Urinary bladder (tissue), 4 donors: ENCODE results near the gene P3H3. TPM values are rescaled to one million over a fixed set of nuclear protein-coding genes. Genes with fewer than 3 reads are reported as not detected.

Source experiments
- DNase-seq: peaks from one replicate; pipeline ENCODE4 v3.0.0-alpha.2; 2015; ENCODE audit errors: extremely low spot score
- H3K27ac ChIP-seq: one replicate; pipeline ENCODE4 v1.5.1; 2013; ENCODE audit warnings: low read depth, mild to moderate bottlenecking, moderate library complexity
- H3K36me3 ChIP-seq: one replicate; pipeline ENCODE4 v1.6.1; 2013; ENCODE audit warnings: mild to moderate bottlenecking, moderate library complexity; ENCODE audit not compliant: insufficient read depth
- H3K4me1 ChIP-seq: one replicate; pipeline ENCODE4 v1.6.1; 2013; ENCODE audit warnings: mild to moderate bottlenecking, moderate library complexity; ENCODE audit not compliant: insufficient read depth
- H3K4me3 ChIP-seq: one replicate; pipeline ENCODE4 v1.5.1; 2013; ENCODE audit warnings: low read depth, low read length
- WGBS: extraction: QIAGEN DNeasy Blood & Tissue Kit; methylation state at CpG from one replicate; pipeline ENCODE4 v1.1.7; 2013; 5-methylcytosine and 5-hydroxymethylcytosine counted together
- polyA plus RNA-seq: library from polyadenylated mRNA; stranded (reverse); fragments of 200-250 nt; gene quantifications from one replicate; pipeline ENCODE4 v1.2.3, GENCODE V29; 2013
- total RNA-seq: library from RNA; depleted of rRNA; stranded (reverse); fragments of >200 nt; gene quantifications from one replicate; pipeline ENCODE4 v1.2.3, GENCODE V29; 2014
- donor health status: healthy with polysubstance abuse.
- donor health status: healthy.

The P3H3 gene
- total and polyA plus RNA-seq, 2 donors = 40.1 to 46.3 TPM

DNA sequence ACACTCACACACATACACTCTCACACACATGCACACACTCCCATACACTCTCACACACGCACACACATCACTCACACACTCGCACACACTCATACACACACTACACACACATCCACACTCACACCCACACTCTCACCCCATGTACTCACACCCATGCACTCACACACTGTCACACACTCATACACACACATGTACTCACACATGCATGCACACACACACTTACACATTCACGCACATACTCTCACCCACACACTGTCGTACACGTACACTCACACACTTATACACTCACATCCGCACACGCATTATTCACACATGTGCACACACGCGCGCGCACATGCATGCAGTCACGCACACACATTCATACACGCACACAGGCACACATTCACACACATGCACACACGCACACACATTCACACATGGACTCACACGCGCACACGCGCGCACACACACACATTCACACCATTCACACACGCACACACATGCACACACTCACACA lies 10.5 kb upstream of the P3H3 start:
- 88% methylated on average over 20 of the region's 20 CpGs for WGBS

DNA sequence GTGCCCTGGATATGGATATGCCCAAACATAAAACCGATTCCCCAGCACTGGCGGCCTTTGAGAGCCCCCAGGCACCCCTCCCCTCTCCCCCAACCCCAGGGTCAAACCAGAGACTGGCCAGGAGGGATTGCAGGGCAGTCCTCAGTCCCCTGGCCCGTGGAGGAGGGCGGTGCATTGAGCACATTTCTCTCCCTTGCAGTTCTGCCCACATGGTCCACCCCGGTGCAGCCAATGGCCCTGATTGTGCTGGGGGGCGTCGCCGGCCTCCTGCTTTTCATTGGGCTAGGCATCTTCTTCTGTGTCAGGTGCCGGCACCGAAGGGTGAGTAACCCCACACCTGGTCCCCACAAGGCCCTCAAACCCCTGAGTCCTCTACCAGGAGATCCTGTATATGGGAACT lies 10.0 kb upstream of the P3H3 start:
- H3K36me3 ChIP-seq = no peaks in the 10 kb centered on the region
- no peak for DNase-seq
- H3K27ac ChIP-seq = no peak overlapping the region
- no peaks in the 10 kb centered on the region for H3K4me1 ChIP-seq
- WGBS = 60% methylated on average over 10 of the region's 10 CpGs
- no peak overlapping the region for H3K4me3 ChIP-seq

More for the DNA sequence above, 10.5 kb upstream of the P3H3 start:
- Histone ChIP-seq H3K4me3 (no peak overlapping the region), H3K4me1 (no peaks in the 10 kb centered on the region), H3K27ac (no peak overlapping the region), H3K36me3 (no peaks in the 10 kb centered on the region)
- no peak for DNase-seq

DNA sequence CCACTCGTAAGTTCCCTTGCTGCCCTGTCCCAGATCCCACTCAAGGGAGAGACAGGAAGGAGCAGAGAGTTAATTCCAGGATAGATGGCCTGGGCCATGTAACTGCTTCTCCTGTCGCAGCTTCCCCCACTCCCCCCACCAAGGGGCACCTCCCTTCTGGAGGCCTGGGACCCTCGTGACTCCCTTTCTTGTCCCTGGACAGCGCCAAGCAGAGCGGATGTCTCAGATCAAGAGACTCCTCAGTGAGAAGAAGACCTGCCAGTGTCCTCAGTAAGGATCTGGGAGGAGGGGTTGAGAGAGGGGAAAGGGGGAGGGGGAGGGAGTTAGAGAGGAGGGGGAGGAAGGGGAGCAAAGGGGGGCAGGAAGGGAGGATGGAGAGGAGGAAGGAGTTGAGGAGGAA lies 9.6 kb upstream of the P3H3 start:
- H3K36me3 ChIP-seq = no peaks in the 10 kb centered on the region
- H3K4me3 ChIP-seq = no peak overlapping the region
- 63% methylated on average over 5 of the region's 5 CpGs for WGBS
- DNase-seq = no peak
- H3K27ac ChIP-seq = no peak overlapping the region
- no peaks in the 10 kb centered on the region for H3K4me1 ChIP-seq

DNA sequence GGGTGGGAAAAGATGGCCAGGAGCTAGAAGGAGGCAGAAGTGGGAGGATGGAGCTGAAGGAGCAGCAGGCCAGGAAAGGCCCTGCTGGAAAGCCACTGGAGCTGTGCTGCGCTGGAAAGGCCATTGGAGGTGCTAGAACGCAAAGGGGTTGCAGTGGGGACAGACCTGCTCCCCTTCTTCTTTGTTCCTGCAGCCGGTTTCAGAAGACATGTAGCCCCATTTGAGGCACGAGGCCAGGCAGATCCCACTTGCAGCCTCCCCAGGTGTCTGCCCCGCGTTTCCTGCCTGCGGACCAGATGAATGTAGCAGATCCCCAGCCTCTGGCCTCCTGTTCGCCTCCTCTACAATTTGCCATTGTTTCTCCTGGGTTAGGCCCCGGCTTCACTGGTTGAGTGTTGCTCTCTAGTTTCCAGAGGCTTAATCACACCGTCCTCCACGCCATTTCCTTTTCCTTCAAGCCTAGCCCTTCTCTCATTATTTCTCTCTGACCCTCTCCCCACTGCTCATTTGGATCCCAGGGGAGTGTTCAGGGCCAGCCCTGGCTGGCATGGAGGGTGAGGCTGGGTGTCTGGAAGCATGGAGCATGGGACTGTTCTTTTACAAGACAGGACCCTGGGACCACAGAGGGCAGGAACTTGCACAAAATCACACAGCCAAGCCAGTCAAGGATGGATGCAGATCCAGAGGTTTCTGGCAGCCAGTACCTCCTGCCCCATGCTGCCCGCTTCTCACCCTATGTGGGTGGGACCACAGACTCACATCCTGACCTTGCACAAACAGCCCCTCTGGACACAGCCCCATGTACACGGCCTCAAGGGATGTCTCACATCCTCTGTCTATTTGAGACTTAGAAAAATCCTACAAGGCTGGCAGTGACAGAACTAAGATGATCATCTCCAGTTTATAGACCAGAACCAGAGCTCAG lies 8.8 kb upstream of the P3H3 start:
- Histone ChIP-seq H3K36me3 (no peaks in the 10 kb centered on the region), H3K4me3 (no peak overlapping the region), H3K27ac (no peak overlapping the region), H3K4me1 (no peaks in the 10 kb centered on the region)
- DNase-seq = no peak
- 86% methylated on average over 13 of the region's 13 CpGs for WGBS

DNA sequence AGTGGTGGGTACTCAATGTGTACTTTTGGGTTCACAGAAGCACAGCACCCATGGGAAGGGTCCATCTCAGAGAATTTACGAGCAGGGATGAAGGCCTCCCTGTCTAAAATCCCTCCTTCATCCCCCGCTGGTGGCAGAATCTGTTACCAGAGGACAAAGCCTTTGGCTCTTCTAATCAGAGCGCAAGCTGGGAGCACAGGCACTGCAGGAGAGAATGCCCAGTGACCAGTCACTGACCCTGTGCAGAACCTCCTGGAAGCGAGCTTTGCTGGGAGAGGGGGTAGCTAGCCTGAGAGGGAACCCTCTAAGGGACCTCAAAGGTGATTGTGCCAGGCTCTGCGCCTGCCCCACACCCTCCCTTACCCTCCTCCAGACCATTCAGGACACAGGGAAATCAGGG lies 8.0 kb upstream of the P3H3 start:
- H3K27ac ChIP-seq = no peak overlapping the region
- 84% methylated on average over 5 of the region's 5 CpGs for WGBS
- no peak overlapping the region for H3K4me3 ChIP-seq
- no peak for DNase-seq
- H3K4me1 ChIP-seq = no peaks in the 10 kb centered on the region
- H3K36me3 ChIP-seq = no peaks in the 10 kb centered on the region

DNA sequence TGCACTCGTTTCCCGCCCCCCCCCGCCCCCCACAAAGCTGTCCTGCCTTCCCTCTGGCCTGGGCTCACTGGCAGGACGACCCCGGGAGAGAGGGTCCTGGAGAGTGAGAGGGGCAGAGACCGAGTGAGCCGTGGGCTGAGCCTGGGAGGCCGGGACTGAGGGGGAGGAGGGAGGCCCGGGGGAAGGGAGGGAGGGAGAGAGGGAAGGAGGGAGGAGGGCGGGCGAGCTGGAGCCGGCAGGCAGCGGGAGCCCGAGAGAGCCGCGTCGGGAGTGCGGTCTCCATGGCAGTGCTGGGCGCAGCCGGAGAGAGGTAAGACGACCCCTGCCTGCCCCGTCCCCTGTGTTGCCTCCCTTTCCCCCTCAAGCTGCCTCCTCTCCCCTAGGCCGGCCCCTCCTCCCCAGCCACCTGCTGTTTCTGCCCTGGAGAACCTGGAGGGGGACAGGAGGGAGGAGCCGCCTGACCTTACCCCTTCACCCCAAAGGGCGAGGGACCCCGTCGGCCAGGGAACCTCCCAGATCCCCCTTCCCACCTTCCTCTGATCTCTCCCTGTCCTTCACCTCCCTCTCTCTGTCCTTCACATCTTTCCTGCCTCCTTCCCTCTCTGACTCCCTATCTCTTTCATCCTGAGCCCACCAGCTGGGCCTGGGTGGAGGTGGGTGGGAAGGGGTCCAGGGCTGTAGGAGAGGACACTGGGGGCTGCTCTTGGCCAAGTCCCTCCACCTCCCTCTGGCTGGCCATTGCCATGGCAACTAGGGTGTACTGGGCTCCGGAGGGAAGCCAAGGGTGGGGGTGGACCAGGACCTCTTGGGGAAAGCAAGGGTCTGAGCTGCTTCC lies 6.4 kb upstream of the P3H3 start, which contains the start of gene GPR162:
Gene GPR162, plus strand, starts transcription at position 231 of the 835 bp plus-strand sequence. CDS start 2,078 bp downstream, outside the sequence.
- peak; percentile 47 for DNase-seq
- Histone ChIP-seq H3K4me3 (peak within 1 kb of the TSS; percentile 43), H3K27ac (no peak within 1 kb of the TSS), H3K4me1 (no peaks in the 10 kb centered on the region), H3K36me3 (no peaks in the 10 kb centered on the region)
- WGBS = under 1% methylated on average over 28 of the region's 28 CpGs

DNA sequence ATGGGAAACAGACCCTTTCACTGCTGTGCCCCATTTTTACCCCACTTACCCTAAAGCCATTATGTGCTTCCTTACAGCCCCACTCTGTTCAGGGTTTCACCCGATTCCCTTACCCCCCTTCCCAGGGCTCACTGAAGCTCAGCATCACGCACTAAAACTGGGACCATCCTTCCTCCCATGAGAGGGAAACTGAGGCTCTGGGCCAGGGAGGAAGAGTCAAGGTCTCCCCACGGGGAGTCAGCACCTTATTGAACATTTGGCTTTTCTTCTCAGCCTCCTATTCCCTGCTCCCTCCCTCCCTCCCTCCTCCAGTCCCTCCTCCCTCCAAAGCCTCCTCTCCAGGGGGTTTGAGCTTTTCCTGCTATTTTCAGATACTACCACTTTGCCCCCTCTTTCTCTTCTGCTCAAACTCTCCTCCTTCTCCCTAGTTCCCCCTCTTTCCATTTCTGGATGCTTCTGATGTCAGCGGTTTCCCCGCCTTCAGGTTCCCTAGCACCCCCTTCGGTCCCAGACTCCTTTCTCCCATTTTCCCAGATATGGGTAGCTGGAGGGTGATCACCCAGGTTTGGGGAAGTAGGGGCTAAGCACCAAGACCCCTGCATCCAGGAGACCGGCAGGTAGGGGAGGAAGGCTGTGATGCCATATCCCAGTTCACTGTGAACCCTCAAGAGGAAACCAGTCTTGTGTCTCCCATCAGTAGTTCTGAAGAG lies 5.6 kb upstream of the P3H3 start:
- no peak overlapping the region for H3K27ac ChIP-seq
- no peak overlapping the region for H3K4me3 ChIP-seq
- 57% methylated on average over 7 of the region's 7 CpGs for WGBS
- no peaks in the 10 kb centered on the region for H3K36me3 ChIP-seq
- no peaks in the 10 kb centered on the region for H3K4me1 ChIP-seq
- no peak for DNase-seq

DNA sequence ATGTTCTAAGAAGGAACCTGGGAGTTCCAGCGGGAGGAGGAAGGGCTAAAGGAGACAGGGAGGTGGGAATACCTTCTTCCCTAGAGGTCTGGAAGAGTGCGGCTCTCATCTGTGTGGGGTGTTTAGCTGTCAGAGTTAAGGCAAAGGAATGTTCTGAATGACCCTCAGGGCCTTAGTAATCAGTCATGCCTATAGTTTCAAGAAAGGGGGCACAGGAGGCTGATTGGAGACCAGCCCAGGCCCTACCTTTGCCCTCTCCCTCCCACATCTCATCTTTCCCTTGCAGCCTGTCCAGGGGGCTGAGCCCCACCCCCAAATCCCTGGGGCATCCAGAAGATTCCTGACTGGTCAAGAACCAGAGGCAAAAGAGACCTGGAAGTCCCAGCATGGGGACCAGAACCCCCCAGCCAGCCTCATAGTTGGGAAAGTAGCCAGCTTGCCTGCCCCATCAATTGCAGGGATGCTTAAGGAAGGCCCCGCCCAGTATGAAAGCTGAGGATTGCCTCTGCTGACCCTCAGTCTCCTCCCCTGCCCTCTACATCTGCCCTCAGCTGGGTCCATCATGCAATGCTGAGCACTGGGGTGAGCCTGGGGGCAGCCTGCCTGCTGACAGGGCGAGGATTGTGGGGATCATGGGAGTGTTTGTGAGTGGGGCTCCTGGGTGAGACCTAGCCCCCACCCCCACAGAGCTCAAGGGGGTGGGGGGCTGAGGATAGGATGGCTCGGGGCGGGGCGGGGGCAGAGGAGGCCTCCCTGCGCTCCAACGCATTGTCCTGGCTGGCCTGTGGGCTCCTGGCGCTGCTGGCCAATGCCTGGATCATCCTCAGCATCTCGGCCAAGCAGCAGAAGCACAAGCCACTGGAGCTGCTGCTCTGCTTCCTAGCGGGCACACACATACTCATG lies 4.8 kb upstream of the P3H3 start:
- Histone ChIP-seq H3K4me3 (no peak overlapping the region), H3K36me3 (no peaks in the 10 kb centered on the region), H3K4me1 (no peaks in the 10 kb centered on the region), H3K27ac (no peak overlapping the region)
- 81% methylated on average over 12 of the region's 12 CpGs for WGBS
- DNase-seq = no peak

DNA sequence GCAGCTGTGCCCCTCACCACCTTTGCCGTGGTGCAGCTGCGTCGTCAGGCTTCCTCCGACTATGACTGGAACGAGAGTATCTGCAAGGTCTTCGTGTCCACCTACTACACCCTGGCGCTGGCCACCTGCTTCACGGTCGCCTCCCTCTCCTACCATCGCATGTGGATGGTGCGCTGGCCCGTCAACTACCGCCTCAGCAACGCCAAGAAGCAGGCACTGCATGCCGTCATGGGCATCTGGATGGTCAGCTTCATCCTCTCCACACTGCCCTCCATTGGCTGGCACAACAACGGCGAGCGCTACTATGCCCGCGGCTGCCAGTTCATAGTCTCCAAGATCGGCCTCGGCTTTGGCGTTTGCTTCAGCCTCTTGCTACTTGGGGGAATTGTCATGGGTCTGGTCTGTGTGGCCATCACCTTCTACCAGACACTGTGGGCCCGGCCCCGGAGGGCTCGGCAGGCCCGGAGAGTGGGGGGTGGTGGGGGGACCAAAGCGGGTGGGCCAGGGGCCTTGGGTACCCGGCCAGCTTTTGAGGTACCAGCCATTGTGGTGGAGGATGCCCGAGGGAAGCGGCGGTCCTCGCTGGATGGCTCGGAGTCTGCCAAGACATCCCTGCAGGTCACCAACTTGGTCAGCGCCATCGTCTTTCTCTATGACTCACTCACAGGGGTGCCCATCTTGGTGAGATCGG lies 4.0 kb upstream of the P3H3 start:
- Histone ChIP-seq H3K4me1 (no peaks in the 10 kb centered on the region), H3K4me3 (no peak overlapping the region), H3K27ac (no peak overlapping the region), H3K36me3 (no peaks in the 10 kb centered on the region)
- DNase-seq = no peak
- 91% methylated on average over 37 of the region's 37 CpGs for WGBS

DNA sequence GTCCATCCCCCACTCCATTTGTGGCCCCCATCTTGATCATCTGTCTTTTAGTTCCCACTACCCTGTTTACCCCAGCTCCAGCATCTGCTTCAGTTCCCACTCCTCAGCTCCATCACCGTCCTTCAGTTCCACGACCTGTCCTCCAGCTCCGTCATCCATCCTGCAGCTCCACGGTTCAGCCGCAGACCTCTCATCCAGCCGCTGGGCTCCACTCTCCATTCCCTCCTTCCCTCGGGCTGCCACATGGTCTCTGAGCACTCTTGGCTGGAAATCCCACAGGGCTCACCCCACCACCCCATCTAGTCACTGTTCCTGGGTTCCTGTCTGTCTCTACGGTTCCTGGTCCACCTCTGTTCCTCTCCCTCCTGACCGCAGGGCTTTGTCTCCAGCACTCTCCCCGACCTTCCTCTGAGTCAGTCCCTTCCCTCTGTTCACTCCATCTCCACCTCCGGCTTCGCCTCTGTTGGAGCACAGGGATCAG lies 3.3 kb upstream of the P3H3 start:
- 45% methylated on average over 12 of the region's 12 CpGs for WGBS
- no peak overlapping the region for H3K27ac ChIP-seq

DNA sequence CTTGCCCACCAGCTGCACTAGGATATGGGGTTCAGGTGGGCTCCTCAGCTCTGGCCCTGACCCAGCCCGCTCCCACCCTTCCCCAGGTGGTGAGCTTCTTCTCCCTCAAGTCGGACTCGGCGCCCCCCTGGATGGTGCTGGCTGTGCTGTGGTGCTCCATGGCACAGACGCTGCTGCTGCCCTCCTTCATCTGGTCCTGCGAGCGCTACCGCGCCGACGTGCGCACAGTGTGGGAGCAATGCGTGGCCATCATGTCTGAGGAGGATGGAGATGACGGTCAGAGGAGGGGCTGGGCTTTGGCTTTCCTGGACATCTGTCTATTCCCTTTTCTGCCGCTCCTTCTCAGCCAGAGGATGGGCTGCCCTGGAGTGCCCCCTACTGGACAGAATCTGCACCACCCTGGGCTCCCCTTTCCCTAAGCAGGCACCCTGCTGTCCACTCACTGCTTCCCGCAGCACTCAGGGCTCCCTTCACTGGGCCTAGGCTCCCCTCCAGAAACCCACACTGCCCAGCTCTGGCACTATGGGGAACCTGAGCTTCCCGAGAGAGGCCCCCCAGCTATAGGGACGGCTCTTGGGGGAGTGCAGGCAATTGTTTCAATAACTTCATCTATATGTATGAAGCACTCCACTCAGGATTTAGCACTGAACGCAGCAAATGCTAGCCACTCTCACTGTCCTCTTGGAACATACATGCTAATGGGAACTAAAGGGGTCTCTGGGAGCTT lies 2.6 kb upstream of the P3H3 start:
- Histone ChIP-seq H3K27ac (no peak overlapping the region), H3K4me1 (no peaks in the 10 kb centered on the region), H3K4me3 (no peak overlapping the region), H3K36me3 (no peaks in the 10 kb centered on the region)
- 10% methylated on average over 19 of the region's 19 CpGs for WGBS
- DNase-seq = peak; percentile 37

More for the DNA sequence above, 3.3 kb upstream of the P3H3 start:
- Histone ChIP-seq H3K4me1 (no peaks in the 10 kb centered on the region), H3K36me3 (no peaks in the 10 kb centered on the region), H3K4me3 (no peak overlapping the region)
- DNase-seq = no peak
